Measurements from ENCODE around the gene CASP7.

Gene CASP7

GRCh38 chr10:113712755-113713639, 33.3 kb downstream of the CASP7 start:
- no peak for DNase-seq

DNA sequence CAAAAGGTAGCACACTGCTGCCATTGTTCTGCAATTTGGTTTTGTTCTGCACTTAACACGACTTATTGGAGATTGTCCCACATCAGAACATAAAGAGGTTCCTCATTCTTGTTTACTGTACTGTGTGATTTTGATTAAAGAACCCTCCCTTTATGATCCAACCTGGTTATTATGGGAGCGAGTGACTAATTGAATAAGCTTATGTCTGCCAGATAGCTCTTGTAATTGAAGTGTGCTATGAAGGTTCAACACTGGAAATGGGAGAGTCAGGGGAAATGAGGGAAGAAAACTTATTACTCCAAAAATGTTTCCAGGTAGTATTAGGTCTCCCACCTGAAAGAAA, 33.9 kb downstream of the CASP7 start:
- no peak for DNase-seq

- DNase-seq = no peak
These were observed 36.6 kb downstream of the CASP7 start for GRCh38 chr10:113716109-113716910.

- no peak for DNase-seq
These were observed 39.5 kb downstream of the CASP7 start for GRCh38 chr10:113718969-113719822.

GRCh38 chr10:113720386-113720785, 40.7 kb downstream of the CASP7 start:
- DNase-seq = no peak

GRCh38 chr10:113732160-113732881, 52.6 kb downstream of the CASP7 start:
- no peak for DNase-seq

DNA sequence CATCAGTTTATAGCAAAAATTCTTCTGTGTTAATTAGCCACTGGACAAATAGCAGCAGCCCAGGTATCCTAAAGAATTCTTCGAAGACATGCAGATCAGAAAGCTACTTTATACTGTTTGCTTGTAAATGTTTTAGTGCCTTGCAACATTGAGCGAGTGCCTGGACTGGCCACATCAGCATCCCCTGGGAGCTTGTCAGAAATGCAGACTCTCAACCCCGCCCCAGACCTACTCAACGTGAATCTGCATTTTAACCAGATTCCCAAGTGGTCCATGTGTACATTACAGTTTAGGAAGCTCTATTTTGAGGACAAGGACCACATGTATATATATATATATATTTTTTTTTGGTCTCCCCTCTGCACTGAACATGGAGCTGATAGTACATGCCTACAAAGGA, 53.3 kb downstream of the CASP7 start:
- no peak for DNase-seq

- DNase-seq = no peak
These were observed 53.9 kb downstream of the CASP7 start for GRCh38 chr10:113733635-113734034.

DNA sequence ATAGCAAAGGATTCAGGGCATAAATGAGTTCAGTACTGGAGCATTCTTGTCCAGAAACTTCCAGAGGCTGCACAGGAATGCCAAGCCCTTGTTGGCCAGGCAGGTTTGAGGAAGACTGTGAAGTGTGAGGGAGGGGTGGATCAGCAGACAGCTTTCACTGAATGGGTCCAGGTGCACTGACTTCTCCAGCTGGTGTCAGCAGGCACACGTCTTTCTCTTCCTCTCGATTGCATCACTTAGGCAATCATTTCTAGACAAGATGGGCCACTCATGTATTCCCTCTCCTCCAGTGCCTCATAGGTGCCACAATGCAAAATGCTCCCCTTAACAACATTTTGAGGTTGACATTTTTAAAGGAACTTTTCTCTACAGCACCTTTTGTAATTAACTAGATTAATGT, 56.2 kb downstream of the CASP7 start:
- DNase-seq = no peak

DNA sequence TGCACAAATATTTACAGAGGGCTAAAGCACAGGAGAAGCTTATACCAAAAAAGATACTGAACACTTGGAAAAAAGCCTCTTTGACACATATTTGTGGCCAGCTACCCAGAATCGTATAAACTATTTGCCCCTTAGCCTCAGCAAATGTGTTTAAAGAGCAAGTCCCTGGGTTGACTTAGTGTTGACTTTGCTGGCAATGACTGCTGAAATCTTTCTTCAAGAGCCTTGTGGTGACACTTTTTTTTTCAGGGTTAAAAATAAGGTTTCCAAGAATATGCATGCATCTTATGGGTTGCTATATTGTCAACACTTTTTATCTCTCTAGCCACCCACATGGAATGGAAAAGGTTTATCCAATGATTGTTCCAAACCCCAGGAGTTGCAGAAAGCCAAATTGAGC, 56.9 kb downstream of the CASP7 start:
- DNase-seq = no peak

DNA sequence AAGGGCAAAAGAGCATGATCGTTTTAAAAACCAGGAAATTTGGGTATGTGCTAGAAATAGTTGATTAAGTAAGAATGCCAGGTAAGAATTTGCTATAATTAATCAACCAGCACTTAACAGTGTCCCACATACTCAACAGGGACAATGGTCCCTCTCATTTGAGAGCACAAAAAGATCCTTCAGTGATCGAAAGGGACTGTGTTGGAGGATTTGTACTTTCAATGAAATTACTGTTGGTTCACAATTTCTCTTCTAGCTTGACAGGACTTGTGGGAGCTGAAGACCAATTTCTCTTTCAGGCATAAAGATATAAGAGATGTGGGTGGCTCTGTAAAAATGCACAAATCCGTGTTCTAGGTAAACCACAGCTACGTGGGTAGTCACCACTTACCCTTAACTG, 59.3 kb downstream of the CASP7 start:
- DNase-seq = no peak

DNA sequence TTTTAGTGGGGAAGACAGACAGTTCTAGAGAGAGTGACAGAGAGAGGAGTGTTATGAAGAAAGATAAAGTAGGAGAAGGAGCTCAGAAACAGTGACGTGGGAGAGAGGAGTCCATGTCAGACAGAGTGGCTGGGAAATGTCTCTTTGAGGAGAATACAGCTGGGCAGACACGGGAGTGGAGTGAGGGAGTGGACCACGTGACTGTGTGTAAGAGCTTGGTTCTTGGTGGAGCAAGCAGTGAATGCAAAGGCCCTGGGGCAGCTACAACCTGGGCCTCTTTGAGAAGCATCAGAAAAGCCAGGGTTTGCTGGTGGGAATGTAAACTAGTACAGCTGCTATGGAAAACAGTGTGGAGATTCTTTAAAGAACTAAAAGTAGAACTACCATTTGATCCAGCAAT, 59.9 kb downstream of the CASP7 start:
- no peak for DNase-seq

GRCh38 chr10:113740850-113741249, 61.1 kb downstream of the CASP7 start:
- no peak for DNase-seq

GRCh38 chr10:113742466-113742865, 62.8 kb downstream of the CASP7 start:
- no peak for DNase-seq

GRCh38 chr10:113743594-113743993, 63.9 kb downstream of the CASP7 start:
- no peak for DNase-seq

DNA sequence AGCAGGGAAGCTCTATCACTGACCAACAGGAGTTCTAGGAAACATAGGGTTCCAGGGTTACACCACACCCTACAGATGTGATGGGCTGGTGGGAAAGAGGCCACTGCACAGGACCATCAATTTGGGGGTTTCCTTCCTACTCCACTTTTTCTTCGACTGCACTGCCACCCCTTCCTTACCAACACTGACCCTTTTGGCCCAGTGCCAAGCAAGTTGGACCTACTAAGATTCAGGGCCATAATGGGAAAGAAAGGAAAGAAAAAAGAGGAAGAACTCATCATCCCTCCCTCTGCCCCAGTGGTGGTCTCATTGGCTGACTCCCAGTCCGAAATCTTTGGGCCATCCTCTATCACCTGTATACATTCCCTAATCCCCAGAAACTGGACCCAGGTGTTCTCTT, 65.7 kb downstream of the CASP7 start:
- no peak for DNase-seq

DNA sequence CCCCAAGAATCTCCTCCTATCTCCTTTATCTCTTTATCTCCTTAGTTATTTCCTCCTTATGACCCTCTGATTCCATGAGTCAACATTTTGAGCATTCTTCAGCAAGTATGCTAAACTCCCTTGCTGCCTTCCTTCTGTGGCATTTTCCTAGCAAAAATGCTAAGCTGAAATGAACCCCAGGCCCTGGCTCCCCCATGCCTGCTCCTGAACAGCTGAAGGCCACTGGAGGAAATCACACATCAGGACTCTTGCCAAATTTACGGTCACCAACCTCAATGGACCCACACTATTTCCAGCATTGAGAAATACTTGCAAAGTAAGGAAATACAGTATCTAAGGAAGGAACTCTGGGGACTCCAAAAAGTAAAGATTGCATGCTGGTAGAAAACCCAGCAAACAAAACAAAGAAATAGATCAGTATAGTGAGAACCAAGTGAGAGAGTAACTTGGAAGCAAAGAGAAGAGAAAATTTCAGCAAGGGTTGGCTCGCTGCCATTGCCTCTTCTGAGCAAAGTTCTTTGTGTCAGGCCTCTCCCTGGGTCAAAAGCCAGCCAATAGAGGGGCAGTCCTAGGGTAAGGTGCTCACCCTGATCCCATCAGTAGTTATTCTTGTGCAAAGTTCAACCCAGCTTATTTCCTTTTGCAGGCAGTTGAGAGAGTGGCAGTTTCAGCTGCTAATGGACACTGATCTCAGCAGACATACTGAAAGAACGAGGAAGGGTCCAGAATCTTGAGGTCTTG, 66.7 kb downstream of the CASP7 start:
- DNase-seq = peak; percentile 58

- DNase-seq = no peak
These were observed 71.5 kb downstream of the CASP7 start, which contains the start of gene PLEKHS1 for GRCh38 chr10:113751181-113751732. TSS of gene PLEKHS1 (plus strand) at chr10:113751682. CDS start at chr10:113755278, 3,596 bp downstream.

- DNase-seq = peak; percentile 5
These were observed 72.8 kb downstream of the CASP7 start for GRCh38 chr10:113752553-113752952.

DNA sequence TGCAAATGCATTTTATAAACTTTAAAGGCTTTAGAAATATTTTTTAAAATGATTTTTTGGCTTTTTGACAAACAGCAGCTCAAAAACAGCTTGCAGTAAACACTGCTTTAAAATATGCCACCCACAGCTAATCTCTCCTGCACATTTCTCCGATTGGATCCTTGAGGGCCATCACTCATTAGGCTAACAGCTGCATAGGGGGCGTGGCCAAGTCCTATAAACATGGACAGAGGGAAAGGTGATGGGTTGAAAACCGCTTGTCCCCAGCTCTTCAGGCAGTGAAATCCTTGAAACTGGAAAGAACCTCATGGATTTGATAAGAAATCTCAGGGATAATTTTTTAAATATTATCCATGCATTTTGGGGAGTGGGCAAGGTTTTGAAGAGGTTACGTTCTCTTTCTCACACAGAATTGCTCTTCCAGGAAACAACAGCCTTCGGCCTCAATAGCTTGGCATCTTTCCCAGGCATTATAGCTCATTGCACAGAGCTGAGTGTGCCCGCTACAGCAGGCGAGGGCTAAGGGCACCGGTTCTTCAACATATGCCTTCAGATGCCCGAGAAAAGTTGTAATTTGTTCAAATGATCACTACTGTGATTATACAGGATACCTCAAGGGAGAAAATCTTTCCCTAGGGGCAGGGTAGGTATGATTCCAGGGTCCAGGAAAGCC, 73.4 kb downstream of the CASP7 start:
- DNase-seq = no peak

- no peak for DNase-seq
These were observed 74.4 kb downstream of the CASP7 start for GRCh38 chr10:113754125-113754524.
